NCI-H345 (cell line): ENCODE measurements around the gene OR2T5.
"Not testable (repeated sequence)": the region's sequence is repeated elsewhere in the genome, so short reads cannot be mapped to it uniquely, and the experiment has no call there.

Experiments used
- DNase-seq: peaks from one replicate; lab custom pipeline; 2025; lab: John Stamatoyannopoulos, UW

Gene OR2T5

DNA sequence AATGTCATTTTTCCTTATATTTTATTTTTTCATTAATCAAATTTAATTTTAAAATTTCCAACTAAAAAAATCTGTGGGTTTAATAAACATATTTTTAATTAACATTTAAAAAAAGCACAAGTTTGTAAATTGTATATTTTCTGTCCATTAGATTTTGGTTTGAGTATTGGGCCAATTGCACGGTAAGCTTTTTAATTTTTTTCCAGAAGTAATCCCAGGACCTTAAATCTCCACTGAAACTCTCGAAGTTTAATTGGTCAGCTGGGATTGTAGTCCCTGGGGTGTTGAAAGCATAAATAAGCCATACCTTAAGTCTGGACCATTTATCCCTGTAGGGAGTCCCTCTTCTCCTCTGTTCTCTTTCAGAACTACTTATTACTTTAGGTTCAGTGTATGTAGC is 19.4 kb downstream of the OR2T5 start, which contains the start of gene OR2G6:
Gene OR2G6 (plus strand): TSS at position 301 of the 400 bp plus-strand sequence. CDS start 13,574 bp downstream, outside the sequence.
- not testable (repeated sequence) for DNase-seq

DNA sequence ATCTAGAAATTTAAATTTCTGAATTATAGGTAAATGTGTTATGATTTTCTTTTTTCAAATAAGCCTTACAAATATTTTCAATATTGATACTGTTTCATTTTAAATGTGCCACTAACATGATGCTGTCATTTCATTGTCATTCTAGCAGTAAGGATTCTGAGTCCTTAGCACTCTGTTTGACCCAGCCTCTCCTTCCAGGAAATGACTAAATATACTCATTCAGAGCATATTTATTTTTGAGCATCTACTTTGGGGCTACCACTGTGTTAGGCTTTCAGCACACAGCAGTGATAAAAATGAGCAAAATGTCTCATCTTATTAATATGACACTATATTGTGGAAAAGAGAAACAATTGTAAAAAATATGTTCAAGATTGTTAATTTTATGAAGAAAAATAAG is 21.8 kb downstream of the OR2T5 start:
- DNase-seq, result not testable (repeated sequence)

DNA sequence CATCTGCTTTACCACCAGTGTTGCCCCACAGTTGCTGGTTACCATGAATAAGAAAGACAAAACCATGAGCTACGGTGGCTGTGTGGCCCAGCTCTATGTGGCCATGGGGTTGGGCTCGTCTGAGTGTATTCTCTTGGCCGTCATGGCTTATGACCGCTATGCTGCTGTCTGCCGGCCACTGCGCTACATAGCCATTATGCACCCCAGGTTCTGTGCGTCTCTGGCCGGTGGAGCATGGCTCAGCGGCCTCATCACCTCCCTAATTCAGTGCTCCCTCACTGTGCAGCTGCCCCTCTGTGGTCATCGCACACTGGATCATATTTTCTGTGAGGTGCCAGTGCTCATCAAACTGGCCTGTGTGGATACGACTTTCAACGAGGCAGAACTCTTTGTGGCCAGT is 33.5 kb downstream of the OR2T5 start:
- DNase-seq, result no peak

DNA sequence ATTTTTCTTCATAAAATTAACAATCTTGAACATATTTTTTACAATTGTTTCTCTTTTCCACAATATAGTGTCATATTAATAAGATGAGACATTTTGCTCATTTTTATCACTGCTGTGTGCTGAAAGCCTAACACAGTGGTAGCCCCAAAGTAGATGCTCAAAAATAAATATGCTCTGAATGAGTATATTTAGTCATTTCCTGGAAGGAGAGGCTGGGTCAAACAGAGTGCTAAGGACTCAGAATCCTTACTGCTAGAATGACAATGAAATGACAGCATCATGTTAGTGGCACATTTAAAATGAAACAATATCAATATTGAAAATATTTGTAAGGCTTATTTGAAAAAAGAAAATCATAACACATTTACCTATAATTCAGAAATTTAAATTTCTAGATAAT is 49.1 kb downstream of the OR2T5 start:
- not testable (repeated sequence) for DNase-seq
